M059J (cell line): ENCODE results near the gene LRP5. TPM values are rescaled to one million over a fixed set of nuclear protein-coding genes. Genes with fewer than 3 reads are reported as not detected.
A peak's percentile ranks its signal among the peaks of the same experiment; 100 is the strongest.

Experiments
- DNase-seq: peaks from one replicate; pipeline ENCODE4 v3.0.0-alpha.2; 2012; ENCODE audit warnings: low read depth
- total RNA-seq: library from RNA; depleted of rRNA; stranded (reverse); fragments of >200 nt; shearing (Covaris generic); gene quantifications from 2 replicates; pipeline ENCODE4 v1.2.3, GENCODE V29; 2014

The LRP5 gene
- total RNA-seq, 1 experiment from 2014 or later: 19.7 TPM

- peak; percentile 23 for DNase-seq
These were observed 2.7 kb upstream of the LRP5 start for GRCh38 chr11:68309621-68310185.

GRCh38 chr11:68311160-68312116 lies 953 bp upstream of the LRP5 start:
- DNase-seq: no peak

GRCh38 chr11:68312780-68313573 lies 586 bp downstream of the LRP5 start:
- DNase-seq: no peak

- peak; percentile 39 for DNase-seq
These were observed 1.3 kb downstream of the LRP5 start for GRCh38 chr11:68313574-68314202.

- peak; percentile 85 for DNase-seq
These were observed 2.1 kb downstream of the LRP5 start for GRCh38 chr11:68314203-68315170.

GRCh38 chr11:68315171-68315920 lies 3.0 kb downstream of the LRP5 start:
- DNase-seq: peak; percentile 86

- no peak for DNase-seq
These were observed 4.9 kb downstream of the LRP5 start for GRCh38 chr11:68317147-68317785.

- no peak for DNase-seq
These were observed 9.1 kb downstream of the LRP5 start for GRCh38 chr11:68321293-68322051.

- no peak for DNase-seq
These were observed 9.7 kb downstream of the LRP5 start for GRCh38 chr11:68322052-68322430.

- no peak for DNase-seq
These were observed 11.8 kb downstream of the LRP5 start for GRCh38 chr11:68324241-68324640.

- DNase-seq: no peak
These were observed 12.3 kb downstream of the LRP5 start for GRCh38 chr11:68324695-68325094.

GRCh38 chr11:68325183-68325906 lies 13.0 kb downstream of the LRP5 start:
- DNase-seq: no peak

- no peak for DNase-seq
These were observed 13.5 kb downstream of the LRP5 start for GRCh38 chr11:68325907-68326220.

- no peak for DNase-seq
These were observed 14.2 kb downstream of the LRP5 start for GRCh38 chr11:68326334-68327215.

GRCh38 chr11:68327586-68328370 lies 15.4 kb downstream of the LRP5 start:
- no peak for DNase-seq

- DNase-seq: no peak
These were observed 16.1 kb downstream of the LRP5 start for GRCh38 chr11:68328374-68329091.
